H1 (cell line): ENCODE results near the gene GCKR. TPM values are rescaled to one million over a fixed set of nuclear protein-coding genes. Genes with fewer than 3 reads are reported as not detected.

ENCODE experiments used
- CTCF ChIA-PET: fragments of 300-600 bp; sonication (Branson Sonifier 250); formaldehyde crosslinking; loops from one replicate; lab custom pipeline; 2021; ENCODE audit not compliant: partially characterized antibody; lab: Charles Lee
- POLR2A ChIA-PET: fragments of 300-600 bp; sonication (Branson Sonifier 250); formaldehyde crosslinking; loops from one replicate; lab custom pipeline; 2021; ENCODE audit warnings: inconsistent platforms; ENCODE audit not compliant: partially characterized antibody; lab: Charles Lee
- DNase-seq, 2 experiments: peaks; one replicate each; pipeline versions ENCODE4 v3.0.0 to v3.0.0-alpha.2; 2010 to 2022; ENCODE audit warnings: low spot score in 2 of 2, low read depth in 1 of 2, mixed read lengths in 1 of 2
- FAIRE-seq: peaks from 2 replicates; lab custom pipeline; 2011; peaks lifted over from hg19 to GRCh38; lab: Jason Lieb, UNC
- H2AFZ ChIP-seq: 2 replicates; pipeline ENCODE4 v1.8.1; 2012; ENCODE audit warnings: low read length, inconsistent platforms
- H2AK5ac ChIP-seq: 2 replicates; pipeline ENCODE4 v1.6.1; 2013; ENCODE audit warnings: low read depth, low read length
- H2BK120ac ChIP-seq: replicated peaks from 2 replicates; pipeline ENCODE3; 2013; ENCODE audit warnings: low read depth, low read length, inconsistent platforms
- H2BK12ac ChIP-seq: 2 replicates; pipeline ENCODE4 v1.6.1; 2013; ENCODE audit warnings: low read depth, low read length
- H2BK15ac ChIP-seq: 2 replicates; pipeline ENCODE4 v1.6.1; 2013; ENCODE audit warnings: low read length
- H2BK20ac ChIP-seq: 2 replicates; pipeline ENCODE4 v1.6.1; 2013; ENCODE audit warnings: low read length
- H2BK5ac ChIP-seq: 2 replicates; pipeline ENCODE4 v1.6.1; 2013; ENCODE audit warnings: low read depth, low read length
- H3K14ac ChIP-seq: 2 replicates; pipeline ENCODE4 v1.6.1; 2013; ENCODE audit warnings: inconsistent platforms; ENCODE audit not compliant: insufficient read length
- H3K18ac ChIP-seq: 2 replicates; pipeline ENCODE4 v1.6.1; 2013; ENCODE audit warnings: low read length; ENCODE audit errors: extremely low read depth
- H3K23ac ChIP-seq: 2 replicates; pipeline ENCODE4 v1.6.1; 2013; ENCODE audit warnings: inconsistent platforms; ENCODE audit not compliant: insufficient read length
- H3K23me2 ChIP-seq: 2 replicates; pipeline ENCODE4 v1.6.1; 2013; ENCODE audit warnings: low read depth, low read length
- H3K27ac ChIP-seq: 2 replicates; pipeline ENCODE4 v1.6.1; 2011; ENCODE audit warnings: low read depth, low read length, inconsistent platforms
- H3K27me3 ChIP-seq, 4 experiments: replicated peaks in 1 of 4; 1 replicate in 1 of 4; 2 replicates in 3 of 4; pipeline versions ENCODE4 v1.6.1 to v1.8.1; 2011 to 2013; ENCODE audit warnings: low read length in 3 of 4, mild to moderate bottlenecking in 3 of 4, inconsistent platforms in 2 of 4, mixed read lengths in 2 of 4, moderate library complexity in 1 of 4; ENCODE audit not compliant: control insufficient read depth in 3 of 4, insufficient read depth in 3 of 4; ENCODE audit errors: extremely low read depth in 1 of 4
- H3K36me3 ChIP-seq, 4 experiments: 2 replicates each; pipeline versions ENCODE4 v1.6.1 to v1.8.1; 2011 to 2013; ENCODE audit warnings: mild to moderate bottlenecking in 4 of 4, low read length in 3 of 4, moderate library complexity in 2 of 4, control low read depth in 1 of 4, inconsistent platforms in 1 of 4; ENCODE audit not compliant: insufficient read depth in 4 of 4, control insufficient read depth in 2 of 4
- H3K4ac ChIP-seq: replicated peaks from 2 replicates; pipeline ENCODE3; 2013; ENCODE audit warnings: low read length, low read depth, mixed read lengths, inconsistent platforms; ENCODE audit not compliant: insufficient read length
- H3K4me1 ChIP-seq, 4 experiments: replicated peaks in 1 of 4; 1 replicate in 1 of 4; 2 replicates in 3 of 4; pipeline versions ENCODE4 v1.6.1 to v1.8.1; 2011 to 2013; ENCODE audit warnings: low read length in 3 of 4, inconsistent platforms in 2 of 4, mixed read lengths in 1 of 4; ENCODE audit not compliant: insufficient read depth in 4 of 4, control insufficient read depth in 3 of 4
- H3K4me2 ChIP-seq, 2 experiments: 2 replicates each; pipeline versions ENCODE4 v1.6.1 to v1.8.1; 2011 to 2013; ENCODE audit warnings: low read depth in 2 of 2, low read length in 2 of 2, control low read depth in 1 of 2, inconsistent platforms in 1 of 2, mild to moderate bottlenecking in 1 of 2; ENCODE audit not compliant: insufficient read depth in 1 of 2
- H3K4me3 ChIP-seq, 4 experiments: fragments of 200-600, 300-600 bp in 1 of 4; sonication (generic), shearing (Covaris generic), sonication (Bioruptor Twin) in 1 of 4; 2 replicates each; pipeline versions ENCODE4 v1.5.1 to v1.8.1; 2011 to 2016; ENCODE audit warnings: low read length in 4 of 4, low read depth in 3 of 4, control low read depth in 2 of 4, inconsistent platforms in 2 of 4, mild to moderate bottlenecking in 2 of 4, mixed read lengths in 1 of 4, moderate library complexity in 1 of 4; ENCODE audit not compliant: insufficient read depth in 2 of 4; ENCODE audit errors: extremely low read depth in 1 of 4
- H3K56ac ChIP-seq: replicated peaks from 2 replicates; pipeline ENCODE3; 2013; ENCODE audit warnings: low read depth, mild to moderate bottlenecking, mixed read lengths, low read length, inconsistent platforms; ENCODE audit not compliant: insufficient read length
- H3K79me1 ChIP-seq: 2 replicates; pipeline ENCODE4 v1.6.1; 2013; ENCODE audit warnings: low read depth, low read length, control low read depth
- H3K79me2 ChIP-seq, 2 experiments: 2 replicates each; pipeline versions ENCODE4 v1.6.1 to v1.8.1; 2012 to 2013; ENCODE audit warnings: low read length in 2 of 2, mild to moderate bottlenecking in 2 of 2, inconsistent platforms in 1 of 2; ENCODE audit not compliant: insufficient read depth in 2 of 2, control insufficient read depth in 1 of 2
- H3K9ac ChIP-seq, 4 experiments: replicated peaks in 1 of 4; 1 replicate in 1 of 4; 2 replicates in 3 of 4; pipeline versions ENCODE4 v1.6.1 to v1.8.1; 2011 to 2013; ENCODE audit warnings: low read depth in 3 of 4, low read length in 3 of 4, control low read depth in 2 of 4, mild to moderate bottlenecking in 2 of 4, moderate library complexity in 2 of 4, inconsistent platforms in 1 of 4; ENCODE audit errors: extremely low read depth in 1 of 4
- H3K9me3 ChIP-seq, 2 experiments: 2 replicates each; pipeline versions ENCODE4 v1.6.1 to v1.8.1; 2012 to 2013; ENCODE audit warnings: mild to moderate bottlenecking in 2 of 2, moderate library complexity in 2 of 2, control low read depth in 1 of 2, inconsistent platforms in 1 of 2, low read depth in 1 of 2, low read length in 1 of 2, mixed read lengths in 1 of 2; ENCODE audit not compliant: insufficient read depth in 2 of 2
- H4K20me1 ChIP-seq, 2 experiments: replicated peaks in 1 of 2; 2 replicates each; pipeline versions ENCODE3 to v1.8.1; 2011 to 2013; ENCODE audit warnings: inconsistent platforms in 2 of 2, low read length in 2 of 2, mild to moderate bottlenecking in 1 of 2; ENCODE audit not compliant: insufficient read depth in 2 of 2, control insufficient read depth in 1 of 2
- H4K5ac ChIP-seq: 2 replicates; pipeline ENCODE4 v1.6.1; 2013; ENCODE audit warnings: low read length, low read depth, mixed read lengths, inconsistent platforms; ENCODE audit not compliant: insufficient read length
- H4K8ac ChIP-seq: 2 replicates; pipeline ENCODE4 v1.8.0; 2013; ENCODE audit warnings: mild to moderate bottlenecking, moderate library complexity, low read length, inconsistent platforms; ENCODE audit not compliant: insufficient read depth; ENCODE audit errors: extremely low read depth
- H4K91ac ChIP-seq: replicated peaks from 2 replicates; pipeline ENCODE3; 2013; ENCODE audit warnings: low read length, mixed read lengths, inconsistent platforms; ENCODE audit not compliant: insufficient read length
- CHD1 ChIP-seq: IDR thresholded peaks from 2 replicates; pipeline ENCODE4 v1.6.1; 2012; ENCODE audit warnings: low read depth, low read length, improper control_type of control experiment
- RXRA ChIP-seq: IDR thresholded peaks from 2 replicates; pipeline ENCODE4 v1.6.1; 2011; ENCODE audit warnings: low read depth, mild to moderate bottlenecking, low read length, moderate library complexity; ENCODE audit not compliant: insufficient read depth
- WGBS, 2 experiments: shearing (Covaris generic) in 1 of 2; methylation state at CpG; one replicate each; pipeline versions ENCODE4 v1.1.6 to v1.1.7; 2013 to 2015; ENCODE audit warnings: low lambda C conversion rate in 2 of 2, mixed read lengths in 2 of 2, inconsistent platforms in 1 of 2, low coverage in 1 of 2, missing lambda C conversion rate in 1 of 2; ENCODE audit not compliant: insufficient replicate concordance in 2 of 2, insufficient coverage in 1 of 2, insufficient read length in 1 of 2; ENCODE audit errors: extremely low coverage in 1 of 2, missing lambda C conversion rate in 1 of 2; 5-methylcytosine and 5-hydroxymethylcytosine counted together
- polyA plus RNA-seq, 7 experiments: library from polyadenylated mRNA; depleted of rRNA in 3 of 7; stranded (reverse) in 5 of 7; unstranded in 2 of 7; fragments of >200 nt in 5 of 7; fragments of 200-250 nt in 2 of 7; gene quantifications; 1 replicate in 5 of 7; 2 replicates in 1 of 7; 4 replicates in 1 of 7; pipeline versions ENCODE4 v1.2.1 to v1.2.3, GENCODE V29; 2011 to 2013; ENCODE audit warnings: missing spikeins in 2 of 7, mixed read lengths in 2 of 7
- total RNA-seq: library from RNA; stranded (reverse); fragmentation: NEBNext Ultra II Directional; extraction: Animal tissue kit (Norgen Biotek cat#: 25700); gene quantifications from 2 replicates; pipeline ENCODE4 v1.2.1, GENCODE V29; 2021

Gene GCKR
- total and polyA plus RNA-seq, 2 of the 8 experiments (the other 6 are each of a cell fraction or from before 2014, with no cell fraction given) = 0.30 to 1.2 TPM

GRCh38 chr2:27464443-27464842 lies 32.2 kb upstream of the GCKR start:
- DNase-seq (no peak), FAIRE-seq (no peak)
- no peak overlapping the region for H3K18ac ChIP-seq
- H3K56ac ChIP-seq = no peak overlapping the region
- ChIA-PET POLR2A (no interaction called here), CTCF (interaction anchor here (1.1 kb wide), 1 partner anchor 220 kb away, joined by 3 read pairs; no protein-coding TSS in a partner anchor)
- no peaks in the 10 kb centered on the region for H3K23me2 ChIP-seq
- H2AK5ac ChIP-seq = no peak overlapping the region
- no peak overlapping the region for H3K14ac ChIP-seq
- H4K91ac ChIP-seq = no peak overlapping the region
- H3K27me3 ChIP-seq = no peaks in the 10 kb centered on the region
- H2BK12ac ChIP-seq = no peak overlapping the region
- H3K79me2 ChIP-seq = no peaks in the 10 kb centered on the region
- no peak overlapping the region for H2BK120ac ChIP-seq
- TF ChIP-seq CHD1 = no peak
- TF ChIP-seq RXRA = no peak
- H4K5ac ChIP-seq = no peak overlapping the region
- no peak overlapping the region for H2AFZ ChIP-seq
- no peak overlapping the region for H2BK20ac ChIP-seq
- no peak overlapping the region for H3K27ac ChIP-seq
- no peak overlapping the region for H3K23ac ChIP-seq
- 93% methylated on average over 7 of the region's 7 CpGs; no CpG with 5 or more reads in 1 of the 2 experiments for WGBS, 2 experiments
- H3K4ac ChIP-seq = no peak overlapping the region
- no peak overlapping the region for H4K8ac ChIP-seq
- H3K4me1 ChIP-seq = peaks cover 0 to 4% (median 1%) of the 10 kb centered on the region in 4 experiments; a peak in 1 of 7 replicates
- no peaks in the 10 kb centered on the region for H4K20me1 ChIP-seq
- H2BK5ac ChIP-seq = no peak overlapping the region
- H2BK15ac ChIP-seq = no peak overlapping the region
- no peak overlapping the region for H3K4me2 ChIP-seq
- H3K9me3 ChIP-seq = no peaks in the 10 kb centered on the region
- no peak overlapping the region for H3K4me3 ChIP-seq
- no peaks in the 10 kb centered on the region; the same call in 1 of the 2 replicates for H3K79me1 ChIP-seq
- no peak overlapping the region for H3K9ac ChIP-seq
- no peaks in the 10 kb centered on the region for H3K36me3 ChIP-seq
